HepG2 (cell line): ENCODE measurements around the gene ALDH3B1. TPM values are rescaled to one million over a fixed set of nuclear protein-coding genes. Genes with fewer than 3 reads are reported as not detected.

ENCODE experiments used
- GABPB1 ChIP-seq: IDR thresholded peaks from 2 replicates; pipeline ENCODE4 v1.6.1; 2016; ENCODE audit warnings: mild to moderate bottlenecking, missing genetic modification reagents, moderate library complexity, missing compliant biosample characterization
- MIER3 ChIP-seq: IDR thresholded peaks from 2 replicates; pipeline ENCODE4 v1.6.1; 2016; ENCODE audit warnings: missing compliant biosample characterization, borderline replicate concordance
- NFYB ChIP-seq: sonication (generic); formaldehyde crosslinking; IDR thresholded peaks from 2 replicates; pipeline ENCODE4 v1.4.0; 2020; ENCODE audit warnings: missing genetic modification reagents
- NR0B2 ChIP-seq: sonication (generic); formaldehyde crosslinking; IDR thresholded peaks from 2 replicates; pipeline ENCODE4 v1.4.0; 2020; ENCODE audit warnings: mild to moderate bottlenecking, missing genetic modification reagents
- SOX13 ChIP-seq, 3 experiments: fragments of 450-650 bp in 1 of 3; sonication (generic) in 1 of 3; formaldehyde crosslinking in 1 of 3; IDR thresholded peaks in 2 of 3; conservative IDR thresholded peaks in 1 of 3; 2 replicates each; pipeline versions ENCODE4 v1.5.0 to v1.6.1; 2016 to 2020; ENCODE audit warnings: antibody characterized with exemption in 1 of 3, mild to moderate bottlenecking in 1 of 3, missing compliant biosample characterization in 1 of 3, missing genetic modification reagents in 1 of 3, moderate library complexity in 1 of 3
- SP4 ChIP-seq: sonication (generic); formaldehyde crosslinking; IDR thresholded peaks from 2 replicates; pipeline ENCODE4 v1.8.1; 2023; ENCODE audit warnings: mild to moderate bottlenecking, missing genetic modification reagents
- ZHX1 ChIP-seq: sonication (generic); formaldehyde crosslinking; IDR thresholded peaks from 2 replicates; pipeline ENCODE4 v1.8.1; 2022; ENCODE audit warnings: low read depth, mild to moderate bottlenecking, missing genetic modification reagents
- ZNF318 ChIP-seq: sonication (generic); formaldehyde crosslinking; IDR thresholded peaks from 2 replicates; pipeline ENCODE4 v1.4.0; 2020; ENCODE audit warnings: mild to moderate bottlenecking, missing genetic modification reagents
- polyA plus RNA-seq, 8 experiments: library from polyadenylated mRNA; depleted of rRNA in 3 of 8; stranded (reverse) in 7 of 8; unstranded in 1 of 8; fragments of >200 nt; fragmentation: Illumina TruSeq in 4 of 8; extraction: Trizol in 4 of 8; gene quantifications; 2 replicates each; pipeline versions ENCODE4 v1.2.1 to v1.2.3, GENCODE V29; 2011 to 2016; ENCODE audit warnings: low read depth in 4 of 8, missing spikeins in 1 of 8, mixed read lengths in 1 of 8; ENCODE audit not compliant: insufficient read depth in 1 of 8
- total RNA-seq, 5 experiments: library from RNA; depleted of rRNA; stranded (reverse); fragments of >200 nt; fragmentation: Illumina TruSeq; extraction: Trizol; gene quantifications; 2 replicates each; pipeline ENCODE4 v1.2.3, GENCODE V29; 2016; ENCODE audit warnings: low read depth in 1 of 5
- TF ChIP-seq, protein P1 (sequence below): IDR thresholded peaks from 2 replicates; pipeline ENCODE4 v1.6.1; 2016; ENCODE audit warnings: mild to moderate bottlenecking
- TF ChIP-seq, protein P2 (sequence below): IDR thresholded peaks from 2 replicates; pipeline ENCODE4 v1.6.1; 2016; ENCODE audit warnings: low read depth, borderline replicate concordance
- TF ChIP-seq, protein P3 (sequence below): IDR thresholded peaks from 2 replicates; pipeline ENCODE4 v1.6.1; 2012; ENCODE audit warnings: inconsistent platforms

ALDH3B1 gene
- total and polyA plus RNA-seq, 2 of the 13 experiments (the other 11 are each of a cell fraction or from before 2014, with no cell fraction given), result 4.0 to 6.7 TPM

DNA sequence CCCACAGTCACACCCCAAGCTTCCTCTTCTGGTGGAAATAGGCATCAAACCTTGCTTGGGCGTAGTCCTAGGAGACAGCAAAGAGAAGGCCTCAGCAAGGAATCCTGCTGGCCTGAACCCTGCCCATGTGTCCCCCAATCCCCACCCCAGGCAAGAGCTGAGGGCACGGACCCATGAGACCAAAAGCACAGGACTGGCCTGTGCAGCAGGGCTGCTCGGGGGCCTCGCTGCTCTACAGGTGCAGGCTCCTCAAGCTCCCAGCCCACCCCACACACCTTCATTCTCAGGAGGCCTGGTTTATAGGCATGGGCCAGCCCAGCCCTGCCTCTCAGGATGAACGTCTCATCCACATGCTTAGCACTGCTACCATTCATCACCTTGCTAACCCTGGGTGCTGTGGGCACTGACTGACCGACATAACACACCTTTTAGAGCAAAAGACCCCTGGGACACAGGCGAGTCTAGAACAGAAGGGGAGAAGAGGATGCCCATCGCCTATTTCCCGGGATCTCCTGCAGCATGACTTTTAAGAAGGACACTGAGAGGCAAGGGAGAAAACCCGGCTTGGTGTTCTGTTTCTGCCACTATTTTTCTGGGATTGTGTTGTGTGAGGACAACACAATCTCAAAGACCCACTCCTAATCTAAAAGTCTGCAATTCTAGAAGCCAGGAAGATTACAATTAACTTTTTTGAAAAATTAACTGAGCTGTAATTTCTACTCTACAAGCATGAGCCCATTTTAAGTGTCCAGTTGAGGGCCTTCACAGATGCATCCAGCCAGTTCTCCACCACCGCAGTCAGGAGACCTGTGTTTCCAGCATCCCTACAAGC, 44.1 kb downstream of the ALDH3B1 start (continued):
- no peak for TF ChIP-seq ZNF318 (CRISPR knock-in tag)
- no peak for TF ChIP-seq GABPB1 (CRISPR knock-in tag)
- TF ChIP-seq SP4, result no peak
- TF ChIP-seq, protein P1, sequence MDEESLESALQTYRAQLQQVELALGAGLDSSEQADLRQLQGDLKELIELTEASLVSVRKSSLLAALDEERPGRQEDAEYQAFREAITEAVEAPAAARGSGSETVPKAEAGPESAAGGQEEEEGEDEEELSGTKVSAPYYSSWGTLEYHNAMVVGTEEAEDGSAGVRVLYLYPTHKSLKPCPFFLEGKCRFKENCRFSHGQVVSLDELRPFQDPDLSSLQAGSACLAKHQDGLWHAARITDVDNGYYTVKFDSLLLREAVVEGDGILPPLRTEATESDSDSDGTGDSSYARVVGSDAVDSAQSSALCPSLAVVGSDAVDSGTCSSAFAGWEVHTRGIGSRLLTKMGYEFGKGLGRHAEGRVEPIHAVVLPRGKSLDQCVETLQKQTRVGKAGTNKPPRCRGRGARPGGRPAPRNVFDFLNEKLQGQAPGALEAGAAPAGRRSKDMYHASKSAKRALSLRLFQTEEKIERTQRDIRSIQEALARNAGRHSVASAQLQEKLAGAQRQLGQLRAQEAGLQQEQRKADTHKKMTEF, result no peak
- no peak for TF ChIP-seq MIER3 (CRISPR knock-in tag)
- TF ChIP-seq, protein P2, sequence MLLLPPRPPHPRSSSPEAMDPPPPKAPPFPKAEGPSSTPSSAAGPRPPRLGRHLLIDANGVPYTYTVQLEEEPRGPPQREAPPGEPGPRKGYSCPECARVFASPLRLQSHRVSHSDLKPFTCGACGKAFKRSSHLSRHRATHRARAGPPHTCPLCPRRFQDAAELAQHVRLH (CRISPR knock-in tag), result no peak
- no peak for TF ChIP-seq NR0B2
- TF ChIP-seq, protein P3, sequence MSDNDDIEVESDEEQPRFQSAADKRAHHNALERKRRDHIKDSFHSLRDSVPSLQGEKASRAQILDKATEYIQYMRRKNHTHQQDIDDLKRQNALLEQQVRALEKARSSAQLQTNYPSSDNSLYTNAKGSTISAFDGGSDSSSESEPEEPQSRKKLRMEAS, result 0 out of 2 replicates have a peak, but pooled peaks have one; percentile 8
- no peak for TF ChIP-seq SOX13 (IDR thresholded peaks at IDR 0.05)
- no peak for TF ChIP-seq SOX13 (CRISPR knock-in tag; conservative IDR thresholded peaks at IDR 0.05 in 1 of 2, IDR thresholded peaks at IDR 0.05 in 1 of 2)
- TF ChIP-seq ZHX1, result no peak
- no peak for TF ChIP-seq NFYB (CRISPR knock-in tag)
